K562 (cell line): Measurements from ENCODE around the gene RPS17.

Experiments used
- POLR2A ChIP-seq: fragments of 450-650 bp; conservative IDR thresholded peaks from 2 replicates; pipeline ENCODE4 v1.6.1; 2016
- POLR2AphosphoS5 ChIP-seq: IDR thresholded peaks from 2 replicates; pipeline ENCODE4 v1.6.1; 2011; ENCODE audit warnings: mild to moderate bottlenecking, low read depth, low read length, moderate library complexity; ENCODE audit not compliant: control insufficient read depth, insufficient read depth
- RCOR1 ChIP-seq, 2 experiments: IDR thresholded peaks; 2 replicates each; pipeline ENCODE4 v1.6.1; 2012; ENCODE audit warnings: low read depth in 2 of 2, low read length in 2 of 2, borderline replicate concordance in 1 of 2, improper control_type of control experiment in 1 of 2
- TBP ChIP-seq: optimal IDR thresholded peaks from 2 replicates; pipeline ENCODE3; 2011; ENCODE audit warnings: low read depth, low read length, improper control_type of control experiment
- TF ChIP-seq, protein P1 (sequence below), 3 experiments: IDR thresholded peaks in 2 of 3; conservative IDR thresholded peaks in 1 of 3; 2 replicates each; pipeline ENCODE4 v1.5.1; 2011 to 2012; ENCODE audit warnings: low read length in 3 of 3, mild to moderate bottlenecking in 3 of 3, control low read depth in 2 of 3, improper control_type of control experiment in 1 of 3, inconsistent platforms in 1 of 3, low read depth in 1 of 3, mixed read lengths in 1 of 3, moderate library complexity in 1 of 3; ENCODE audit not compliant: insufficient read depth in 2 of 3
- TF ChIP-seq, protein P2 (sequence below): sonication (generic); formaldehyde crosslinking; IDR thresholded peaks from 2 replicates; pipeline ENCODE4 v1.8.1; 2023; ENCODE audit warnings: mild to moderate bottlenecking, missing genetic modification reagents, moderate library complexity

DNA sequence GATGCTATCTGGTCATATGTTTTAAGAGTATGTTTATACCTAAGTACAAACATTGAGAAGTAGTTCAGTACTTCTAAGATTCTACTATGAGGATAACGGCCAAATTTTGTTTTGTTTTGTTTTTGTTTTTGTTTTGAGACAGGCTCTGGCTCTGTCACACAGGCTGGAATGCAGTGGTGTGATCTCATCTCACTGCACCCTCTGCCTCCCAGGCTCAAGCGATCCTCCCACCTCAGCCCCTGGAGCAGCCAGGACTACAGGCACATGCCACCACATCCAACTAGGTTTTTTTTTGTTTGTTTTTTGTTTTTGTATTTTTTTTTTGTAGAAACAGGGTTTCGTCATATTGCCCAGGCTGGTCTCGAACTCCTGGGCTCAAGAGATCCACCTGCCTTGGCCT, 47.5 kb upstream of the RPS17 start:
- TF ChIP-seq, protein P1, sequence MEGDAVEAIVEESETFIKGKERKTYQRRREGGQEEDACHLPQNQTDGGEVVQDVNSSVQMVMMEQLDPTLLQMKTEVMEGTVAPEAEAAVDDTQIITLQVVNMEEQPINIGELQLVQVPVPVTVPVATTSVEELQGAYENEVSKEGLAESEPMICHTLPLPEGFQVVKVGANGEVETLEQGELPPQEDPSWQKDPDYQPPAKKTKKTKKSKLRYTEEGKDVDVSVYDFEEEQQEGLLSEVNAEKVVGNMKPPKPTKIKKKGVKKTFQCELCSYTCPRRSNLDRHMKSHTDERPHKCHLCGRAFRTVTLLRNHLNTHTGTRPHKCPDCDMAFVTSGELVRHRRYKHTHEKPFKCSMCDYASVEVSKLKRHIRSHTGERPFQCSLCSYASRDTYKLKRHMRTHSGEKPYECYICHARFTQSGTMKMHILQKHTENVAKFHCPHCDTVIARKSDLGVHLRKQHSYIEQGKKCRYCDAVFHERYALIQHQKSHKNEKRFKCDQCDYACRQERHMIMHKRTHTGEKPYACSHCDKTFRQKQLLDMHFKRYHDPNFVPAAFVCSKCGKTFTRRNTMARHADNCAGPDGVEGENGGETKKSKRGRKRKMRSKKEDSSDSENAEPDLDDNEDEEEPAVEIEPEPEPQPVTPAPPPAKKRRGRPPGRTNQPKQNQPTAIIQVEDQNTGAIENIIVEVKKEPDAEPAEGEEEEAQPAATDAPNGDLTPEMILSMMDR (IDR thresholded peaks at IDR 0.05 in 2 of 3, conservative IDR thresholded peaks at IDR 0.05 in 1 of 3; ENCODE audit: insufficient read depth in 2 of 3, low read depth in 1 of 3, low read length in 3 of 3), result no peak
- TF ChIP-seq, protein P2, sequence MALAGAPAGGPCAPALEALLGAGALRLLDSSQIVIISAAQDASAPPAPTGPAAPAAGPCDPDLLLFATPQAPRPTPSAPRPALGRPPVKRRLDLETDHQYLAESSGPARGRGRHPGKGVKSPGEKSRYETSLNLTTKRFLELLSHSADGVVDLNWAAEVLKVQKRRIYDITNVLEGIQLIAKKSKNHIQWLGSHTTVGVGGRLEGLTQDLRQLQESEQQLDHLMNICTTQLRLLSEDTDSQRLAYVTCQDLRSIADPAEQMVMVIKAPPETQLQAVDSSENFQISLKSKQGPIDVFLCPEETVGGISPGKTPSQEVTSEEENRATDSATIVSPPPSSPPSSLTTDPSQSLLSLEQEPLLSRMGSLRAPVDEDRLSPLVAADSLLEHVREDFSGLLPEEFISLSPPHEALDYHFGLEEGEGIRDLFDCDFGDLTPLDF (CRISPR knock-in tag), result no peak
- TF ChIP-seq POLR2A (no peak), POLR2AphosphoS5 (no peak), RCOR1 (IDR thresholded peaks at IDR 0.05; ENCODE audit: borderline replicate concordance in 1 of 2, low read depth in 2 of 2, low read length in 2 of 2) (no peak), TBP (no peak)
